RPMI7951 (cell line): ENCODE data around the gene GOLGA6D. TPM values are rescaled to one million over a fixed set of nuclear protein-coding genes. Genes with fewer than 3 reads are reported as not detected.
"Not testable (repeated sequence)": the region's sequence is repeated elsewhere in the genome, so short reads cannot be mapped to it uniquely, and the experiment has no call there.

Source experiments
- DNase-seq: peaks from one replicate; pipeline ENCODE4 v3.0.0-alpha.2; 2012; ENCODE audit warnings: low read depth
- total RNA-seq: library from RNA; depleted of rRNA; stranded (reverse); fragments of >200 nt; shearing (Covaris generic); gene quantifications from 2 replicates; pipeline ENCODE4 v1.2.3, GENCODE V29; 2014

Gene GOLGA6D
- total RNA-seq, 1 experiment from 2014 or later, result not detected

DNA sequence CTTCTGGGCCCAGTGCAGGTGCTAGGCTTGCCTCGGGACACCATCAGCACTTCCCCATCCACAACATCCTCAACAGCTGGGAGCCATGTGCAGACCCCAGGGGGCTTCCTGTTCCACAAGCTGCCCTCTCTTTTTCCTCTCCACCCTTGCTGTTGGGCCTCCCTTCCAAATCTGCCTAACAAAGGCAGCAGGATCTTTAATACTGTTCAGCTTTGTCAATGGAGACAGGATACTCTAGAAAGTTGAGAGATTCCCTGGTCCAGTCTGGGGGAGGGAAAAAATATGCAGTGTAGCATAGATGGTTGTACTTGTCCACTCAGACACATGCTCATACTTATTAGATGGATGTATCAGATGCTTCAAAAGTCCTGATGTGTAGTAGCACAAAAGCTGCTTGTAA is 4.1 kb upstream of the GOLGA6D start:
- DNase-seq, result not testable (repeated sequence)

DNA sequence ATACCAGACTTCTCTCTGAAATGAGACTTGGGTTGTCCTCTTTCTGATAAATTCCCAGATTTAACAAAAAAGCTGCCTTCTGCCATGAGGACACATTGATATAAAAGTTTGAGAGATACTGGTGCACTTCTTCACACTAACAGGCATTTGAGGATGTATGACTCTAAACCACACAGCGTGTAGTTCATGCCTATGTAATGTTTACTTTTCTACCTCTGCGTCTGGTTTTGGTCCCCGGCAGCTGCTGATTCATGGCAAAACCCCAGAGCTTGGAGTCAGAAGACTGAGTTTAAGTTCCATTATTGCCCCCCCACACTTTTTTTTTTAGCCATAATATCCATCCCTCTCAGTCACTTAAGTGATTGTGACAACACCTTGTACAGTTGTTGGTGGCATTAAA is 1.5 kb downstream of the GOLGA6D start:
- DNase-seq, result not testable (repeated sequence)

DNA sequence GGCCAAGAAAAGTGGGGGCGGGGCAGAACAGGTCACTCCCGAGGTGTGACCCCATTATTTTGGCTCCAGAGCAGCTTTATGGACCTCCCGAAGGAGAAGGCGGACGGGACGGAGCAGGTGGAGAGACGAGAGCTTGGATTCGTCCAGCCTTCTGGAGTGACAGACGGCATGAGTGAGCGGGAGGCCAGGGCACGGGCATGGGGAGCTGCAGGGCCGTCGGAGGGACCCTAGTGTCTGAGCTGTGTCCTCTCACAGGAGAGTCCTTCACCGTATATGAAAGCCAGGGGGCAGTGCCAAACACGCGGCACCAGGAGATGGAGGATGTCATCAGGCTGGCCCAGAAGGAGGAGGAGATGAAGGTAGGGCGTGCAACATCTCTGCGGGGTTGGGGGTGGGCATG is 11.0 kb downstream of the GOLGA6D start:
- not testable (repeated sequence) for DNase-seq

GRCh38 chr15:75298541-75299310 is 16.1 kb downstream of the GOLGA6D start:
- DNase-seq, result not testable (repeated sequence)

- not testable (repeated sequence) for DNase-seq
Observed at GRCh38 chr15:75299311-75299688, 16.7 kb downstream of the GOLGA6D start.

- DNase-seq, result not testable (repeated sequence)
Observed at GRCh38 chr15:75300026-75300425, 17.4 kb downstream of the GOLGA6D start.

- no peak for DNase-seq
Observed at GRCh38 chr15:75302318-75302717, 19.7 kb downstream of the GOLGA6D start.

DNA sequence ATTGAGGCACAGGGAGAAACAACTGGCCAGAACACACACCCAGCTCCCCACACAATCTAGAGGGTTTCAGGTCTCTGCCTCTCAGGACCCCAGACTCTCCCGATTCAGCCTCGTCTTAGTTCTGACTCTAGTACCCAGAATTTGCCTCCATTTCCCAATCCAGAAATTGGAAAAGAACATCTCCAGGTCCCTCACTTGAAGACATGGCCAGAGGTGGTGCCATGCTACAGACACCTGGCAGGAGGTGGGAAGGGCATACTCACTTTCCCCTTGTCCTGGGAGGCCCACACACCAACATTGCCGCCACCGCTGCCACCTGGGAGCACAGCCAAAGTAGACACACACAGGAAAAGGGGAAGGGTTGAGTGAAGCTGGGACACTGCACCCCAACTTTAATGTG is 20.1 kb downstream of the GOLGA6D start:
- not testable (repeated sequence) for DNase-seq

DNA sequence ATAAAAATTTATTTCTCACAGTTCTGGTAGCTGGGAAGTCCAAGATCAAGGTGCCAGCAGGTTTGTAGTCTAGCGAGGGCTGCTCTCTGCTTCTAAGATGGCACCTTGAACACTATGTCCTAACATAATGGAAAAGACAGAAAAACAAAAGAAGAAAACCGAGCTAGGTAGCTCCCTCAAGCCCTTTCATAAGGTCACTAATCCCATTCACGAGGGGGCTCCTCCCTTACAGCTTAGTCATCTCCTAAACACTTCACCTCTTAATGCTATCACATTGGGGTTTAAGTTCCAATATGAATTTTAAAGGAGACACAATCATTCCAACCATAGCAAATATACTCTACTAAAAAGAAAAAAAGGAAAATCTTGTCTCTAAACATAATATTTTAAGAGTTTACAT is 23.6 kb downstream of the GOLGA6D start:
- DNase-seq, result no peak

DNA sequence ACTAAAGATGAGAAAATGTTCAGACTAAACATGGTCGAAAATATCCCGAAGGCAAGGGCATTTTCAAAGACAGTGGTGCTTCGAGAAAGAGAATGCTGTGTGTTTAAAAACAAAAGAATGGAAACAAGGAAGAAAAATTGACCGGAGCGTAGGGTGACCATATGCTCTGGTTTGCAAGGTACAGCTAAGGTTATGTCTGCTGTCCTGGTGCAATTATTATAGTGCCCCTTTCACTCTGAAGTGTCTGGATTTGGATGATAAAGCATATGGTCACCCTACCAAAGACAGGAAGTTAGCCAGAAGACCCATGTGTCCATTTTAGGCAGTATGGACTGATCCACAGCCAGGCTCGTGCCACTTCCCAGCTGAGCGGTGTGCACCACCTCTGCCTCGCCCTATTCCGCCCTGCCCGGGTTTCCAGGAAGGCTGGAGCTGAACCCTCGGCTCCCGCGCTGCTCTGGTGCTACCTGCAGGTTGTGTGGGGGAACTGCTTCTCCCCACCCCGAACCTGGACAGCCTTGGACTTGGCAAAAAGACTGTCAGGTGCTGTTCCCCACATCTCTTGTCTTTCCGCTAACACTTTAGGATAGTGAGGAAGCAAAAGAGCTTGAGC is 25.2 kb downstream of the GOLGA6D start:
- peak; percentile 35 for DNase-seq

- DNase-seq, result no peak
Observed at GRCh38 chr15:75309711-75310110, 27.1 kb downstream of the GOLGA6D start.

DNA sequence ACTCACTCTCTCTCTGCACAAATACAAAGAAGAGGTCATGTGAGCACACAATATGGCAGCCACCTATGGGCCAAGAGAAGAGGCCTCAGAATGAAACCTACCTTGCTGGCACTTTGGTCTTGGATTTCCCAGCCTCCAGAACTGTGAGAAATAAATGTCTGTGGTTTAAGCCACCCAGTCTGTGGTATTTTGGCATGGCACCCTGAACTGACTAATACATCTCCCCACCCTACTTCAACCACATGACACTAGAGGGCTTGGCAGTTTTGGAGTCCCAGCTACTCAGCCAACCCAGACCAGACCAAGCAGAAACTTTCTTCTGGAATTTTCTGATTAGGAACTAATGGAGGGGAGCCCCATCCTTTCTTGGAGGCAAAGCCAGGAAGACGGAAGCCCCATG is 29.9 kb downstream of the GOLGA6D start:
- peak; percentile 63 for DNase-seq

GRCh38 chr15:75313116-75313845 is 30.6 kb downstream of the GOLGA6D start:
- no peak for DNase-seq

DNA sequence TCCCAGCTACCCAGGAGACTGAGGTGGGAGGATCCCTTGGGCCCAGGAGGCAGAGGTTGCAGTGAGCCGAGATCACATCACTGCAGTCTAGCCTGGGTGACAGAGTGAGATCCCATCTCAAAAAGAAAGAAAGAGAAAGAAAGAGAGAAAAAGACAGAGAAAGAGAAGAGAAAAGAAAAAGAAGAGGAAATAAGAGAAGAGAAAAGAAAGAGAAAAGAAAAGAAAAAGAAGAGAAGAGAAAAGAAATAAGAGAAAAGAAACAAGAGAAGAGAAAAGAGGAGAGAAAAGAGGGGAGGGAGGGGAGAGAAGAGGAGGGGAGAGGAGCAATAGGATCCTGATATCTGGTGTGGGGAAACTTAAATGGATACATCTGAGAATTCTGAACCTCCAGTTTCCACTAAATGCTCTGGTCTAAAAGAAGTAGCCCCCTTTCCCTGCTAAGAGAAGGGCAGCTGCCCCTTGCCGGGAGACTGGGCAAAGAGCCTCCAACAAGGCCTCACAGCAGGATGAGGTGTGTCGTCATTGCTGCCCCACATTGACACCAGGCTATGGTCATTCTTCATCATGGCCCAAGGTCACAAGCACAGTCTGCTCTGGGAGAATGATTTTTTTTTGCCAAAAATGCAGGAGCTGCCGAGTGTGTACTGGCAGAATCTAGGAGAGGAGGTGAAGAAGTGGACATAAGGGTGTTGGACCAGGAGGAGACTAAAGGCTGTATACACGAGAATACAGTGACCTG is 32.1 kb downstream of the GOLGA6D start:
- DNase-seq, result no peak

DNA sequence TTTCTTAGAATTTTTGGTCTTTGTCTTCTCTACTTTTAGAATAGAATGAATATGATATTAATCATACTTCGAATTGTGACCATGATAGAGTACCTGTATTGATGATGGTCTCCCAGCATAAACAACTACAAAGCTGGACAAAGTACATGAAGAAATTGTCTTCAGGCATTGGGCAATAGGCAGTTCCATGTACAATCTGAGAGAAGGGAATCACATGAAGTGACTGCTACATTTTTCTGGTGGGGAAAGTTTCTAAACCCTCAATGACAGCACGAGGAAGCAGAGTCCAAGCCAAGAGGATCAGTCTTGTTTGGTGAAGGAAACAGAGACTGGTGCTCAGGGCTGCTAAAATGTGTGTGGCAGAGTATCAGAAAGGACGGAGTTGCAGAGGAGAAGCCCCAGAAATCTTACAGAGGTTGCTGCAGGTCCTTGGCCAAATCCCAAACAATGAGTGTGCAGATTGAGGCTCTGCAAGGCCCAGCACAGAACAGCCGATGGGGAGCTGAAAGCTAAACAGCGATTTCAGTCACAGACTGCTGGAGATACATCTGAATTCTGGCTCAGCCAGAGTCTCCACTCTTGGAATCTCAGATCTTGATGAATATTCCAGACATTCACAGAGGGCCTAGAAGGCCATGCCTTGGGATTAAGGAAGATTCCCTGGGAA is 36.7 kb downstream of the GOLGA6D start:
- DNase-seq, result not testable (repeated sequence)

- DNase-seq, result no peak
Observed at GRCh38 chr15:75321711-75322110, 39.1 kb downstream of the GOLGA6D start.

- DNase-seq, result no peak
Observed at GRCh38 chr15:75325922-75326321, 43.3 kb downstream of the GOLGA6D start.

DNA sequence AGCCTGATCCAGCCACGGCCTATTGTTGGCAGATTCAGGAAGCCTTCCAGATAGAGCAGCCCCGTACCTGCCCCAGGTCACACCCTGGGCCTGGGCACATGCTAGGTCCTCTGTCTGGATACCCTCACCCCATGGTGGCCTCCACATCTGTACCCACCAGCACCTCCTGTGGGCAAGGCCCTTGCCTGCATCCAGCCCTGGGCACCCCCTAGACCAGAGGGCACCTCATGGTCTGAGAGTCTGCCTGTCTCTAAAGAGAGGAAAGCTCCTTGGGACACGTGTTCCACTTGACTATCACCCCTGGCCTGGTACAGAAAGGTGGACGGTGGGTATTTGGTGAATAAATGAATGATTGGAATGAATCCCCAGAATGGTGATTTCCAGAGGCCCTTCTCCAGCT is 44.4 kb downstream of the GOLGA6D start:
- DNase-seq, result no peak

DNA sequence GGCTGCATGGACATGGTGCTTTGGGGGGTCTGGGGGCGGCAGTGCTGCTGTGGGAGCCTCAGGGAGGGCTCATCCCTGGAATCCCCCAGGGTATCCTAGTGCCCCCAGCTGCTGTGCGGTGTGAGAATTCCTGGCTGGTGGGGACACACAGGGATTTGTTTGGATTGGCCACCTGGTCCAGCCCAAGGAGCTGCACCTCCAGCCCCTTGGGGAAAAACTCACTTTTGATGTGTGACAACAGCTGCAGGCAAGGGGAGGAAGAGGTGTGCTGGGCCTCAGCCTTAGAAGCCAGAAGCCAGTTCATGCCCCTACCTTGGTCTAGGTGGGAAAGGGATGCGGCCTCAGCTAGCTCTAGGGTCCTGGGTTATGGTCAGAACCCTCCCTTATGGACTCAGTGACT is 44.9 kb downstream of the GOLGA6D start:
- no peak for DNase-seq

- no peak for DNase-seq
Observed at GRCh38 chr15:75328493-75329314, 46.1 kb downstream of the GOLGA6D start.

DNA sequence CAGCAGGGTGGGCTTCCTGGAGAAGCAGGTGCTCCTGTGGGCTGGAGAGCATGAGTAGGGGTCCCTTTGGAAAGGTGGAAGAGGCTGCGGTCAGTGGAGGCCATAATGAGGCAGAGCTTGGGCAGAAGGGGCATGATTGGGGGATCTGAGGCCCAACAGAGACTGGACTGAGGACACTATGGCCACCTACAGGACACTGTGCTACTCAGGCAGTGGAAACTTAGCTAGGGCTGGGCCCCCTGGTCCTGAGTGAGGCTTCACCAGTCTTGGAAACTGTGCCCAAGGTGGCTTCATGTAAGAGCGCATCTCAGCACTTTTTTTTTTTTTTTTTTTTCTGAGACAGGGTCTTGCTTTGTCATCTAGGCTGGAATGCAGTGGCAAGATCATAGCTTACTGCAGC is 46.9 kb downstream of the GOLGA6D start:
- no peak for DNase-seq
